T47D (cell line): ENCODE data around the gene EPC1.
A peak's percentile ranks its signal among the peaks of the same experiment; 100 is the strongest.

Experiments used
- DNase-seq, 2 experiments: peaks; one replicate each; pipeline versions ENCODE4 v3.0.0 to v3.0.0-alpha.2; 2011 to 2012; ENCODE audit warnings: low read depth in 1 of 2, low spot score in 1 of 2
- JUND ChIP-seq: IDR thresholded peaks from 2 replicates; pipeline ENCODE4 v1.6.1; 2012; ENCODE audit warnings: low read depth
- in situ Hi-C: cut with HindIII; loops from 2 replicates; pipeline ENCODE4 v1.10.0; 2016; ENCODE audit warnings: low sequenced_read_pairs, low pct_unique_long_range_greater_than_20kb

Gene EPC1

DNA sequence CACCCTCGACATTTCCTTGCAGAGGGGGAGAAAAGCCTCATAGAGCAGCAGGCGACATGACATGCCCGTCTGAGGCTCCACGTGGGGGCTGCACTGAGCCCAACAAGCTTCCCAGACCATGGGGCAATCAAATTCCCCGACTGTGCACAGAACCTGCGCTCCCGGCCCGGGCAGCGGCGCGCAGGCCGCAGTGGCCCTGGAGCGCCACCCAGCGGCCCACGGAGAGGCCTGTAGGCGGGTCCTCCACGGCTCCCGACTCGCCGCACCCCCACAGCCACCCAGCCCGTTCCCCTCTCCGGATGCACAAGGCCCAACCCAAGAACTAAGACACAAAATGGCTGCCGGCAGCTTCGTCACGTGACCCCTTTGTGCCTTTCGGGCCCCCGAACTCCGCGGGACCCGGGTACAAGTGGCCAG lies 816 bp downstream of the EPC1 start:
- DNase-seq = peak; percentile 94
- in situ Hi-C loops = no loop called here
- no peak for TF ChIP-seq JUND

GRCh38 chr10:32341596-32341995 lies 5.4 kb downstream of the EPC1 start:
- in situ Hi-C loops = no loop called here
- TF ChIP-seq JUND = no peak
- no peak for DNase-seq

GRCh38 chr10:32340596-32341180 lies 6.3 kb downstream of the EPC1 start:
- no peak for TF ChIP-seq JUND
- in situ Hi-C loops = no loop called here
- DNase-seq = no peak

- in situ Hi-C loops = no loop called here
- no peak for TF ChIP-seq JUND
- no peak for DNase-seq
Measured at GRCh38 chr10:32338262-32338661, 8.7 kb downstream of the EPC1 start.

GRCh38 chr10:32337350-32337749 lies 9.6 kb downstream of the EPC1 start:
- DNase-seq = no peak
- in situ Hi-C loops = no loop called here
- TF ChIP-seq JUND = no peak

- in situ Hi-C loops = no loop called here
- TF ChIP-seq JUND = no peak
- no peak for DNase-seq
Measured at GRCh38 chr10:32333849-32334248, 13.1 kb downstream of the EPC1 start.

DNA sequence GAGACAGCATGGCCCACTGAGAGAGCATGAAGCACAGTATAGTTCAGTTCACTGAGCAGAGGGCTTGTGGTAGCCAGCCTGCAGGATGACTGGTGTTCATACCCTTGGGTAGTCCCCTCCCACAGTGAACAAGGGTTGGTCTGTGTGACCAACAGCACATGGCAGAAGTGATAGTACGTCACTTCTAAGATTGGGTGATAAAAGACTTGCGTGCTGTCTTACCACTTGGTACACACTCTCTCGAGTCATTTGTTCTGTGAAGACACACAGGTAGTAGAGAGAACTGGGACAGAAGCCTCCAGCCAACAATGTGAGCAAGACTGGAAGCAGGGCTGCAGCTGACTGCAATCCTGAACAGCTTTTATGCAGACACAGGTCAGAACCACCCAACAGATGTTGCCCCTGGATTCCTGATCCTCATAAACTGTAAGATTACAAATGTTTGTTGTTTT lies 14.6 kb downstream of the EPC1 start:
- DNase-seq = peak in 1 of 2 experiments; percentile 33
- in situ Hi-C loops = no loop called here
- TF ChIP-seq JUND = no peak

DNA sequence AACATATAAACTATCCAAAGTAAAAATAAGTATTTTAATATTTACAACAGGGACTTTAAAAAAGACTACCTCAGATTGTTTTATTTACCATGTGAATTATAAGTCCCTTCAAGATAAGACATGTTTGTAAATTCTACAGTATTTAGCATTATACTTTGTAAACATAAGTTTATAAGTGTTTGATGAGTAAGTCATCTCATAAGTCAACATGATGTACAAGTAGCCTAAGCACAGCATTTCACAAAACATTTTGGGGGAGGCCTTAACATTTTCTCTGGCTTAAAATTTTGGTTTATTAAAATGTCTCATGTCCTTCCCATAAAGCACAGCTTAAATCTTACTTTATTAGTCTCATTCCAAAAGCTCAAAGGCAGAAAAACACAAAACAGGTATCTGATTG lies 15.4 kb downstream of the EPC1 start:
- TF ChIP-seq JUND = no peak
- in situ Hi-C loops = no loop called here
- no peak for DNase-seq

DNA sequence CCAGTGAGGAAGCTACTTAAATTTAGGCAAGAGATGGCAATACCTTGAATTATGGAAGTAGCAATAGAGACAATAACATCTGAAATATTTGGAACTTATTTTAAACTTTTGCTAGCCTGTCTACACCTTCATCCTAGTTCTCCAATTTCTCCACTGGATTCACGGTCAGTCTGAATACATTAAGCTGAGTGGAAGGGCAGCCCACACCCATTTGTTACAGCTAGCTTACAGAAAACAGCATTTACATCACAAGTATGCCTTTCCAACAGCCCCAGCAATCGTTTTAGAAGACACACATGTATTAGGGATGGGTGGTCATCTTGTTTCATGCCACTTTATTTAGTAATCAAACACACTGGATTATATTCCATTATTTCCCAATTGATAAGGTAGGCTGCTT lies 16.7 kb downstream of the EPC1 start:
- no peak for DNase-seq
- in situ Hi-C loops = no loop called here
- TF ChIP-seq JUND = no peak

DNA sequence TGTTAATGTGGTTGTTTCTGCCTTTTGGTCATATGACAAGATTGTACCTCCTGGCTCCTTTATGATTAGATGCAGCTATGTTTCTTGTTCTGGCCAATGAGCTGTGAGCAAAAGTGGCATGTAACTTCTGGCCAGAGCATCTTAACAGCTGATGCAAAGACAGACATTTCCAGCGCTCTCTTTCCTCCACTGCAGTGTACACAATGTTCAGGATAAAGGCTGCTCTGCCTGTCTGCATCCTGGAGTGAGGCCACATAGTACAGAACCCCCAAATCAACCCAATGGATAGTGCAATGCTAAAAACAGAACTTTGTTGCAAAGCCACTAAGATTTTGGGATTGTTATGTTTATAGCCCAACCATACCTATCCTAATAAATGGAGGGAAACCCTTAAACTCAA lies 17.9 kb downstream of the EPC1 start:
- in situ Hi-C loops = no loop called here
- no peak for DNase-seq
- no peak for TF ChIP-seq JUND

GRCh38 chr10:32328499-32328898 lies 18.5 kb downstream of the EPC1 start:
- in situ Hi-C loops = no loop called here
- no peak for DNase-seq
- no peak for TF ChIP-seq JUND

DNA sequence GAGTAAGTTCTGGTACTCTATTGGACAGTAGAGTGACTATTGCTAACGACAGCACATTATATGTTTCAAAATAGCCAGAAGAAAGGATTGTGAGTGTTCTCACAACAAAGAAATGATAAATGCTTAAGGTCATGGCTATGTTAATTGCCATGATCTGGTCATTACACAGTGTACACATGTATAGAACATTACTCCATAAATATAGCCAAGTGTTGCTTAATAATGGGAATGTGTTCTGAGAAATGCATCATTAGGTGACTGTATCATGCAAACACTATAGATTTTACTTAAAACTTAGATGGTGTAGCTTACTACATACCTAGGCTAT lies 19.6 kb downstream of the EPC1 start:
- DNase-seq = no peak
- in situ Hi-C loops = no loop called here
- no peak for TF ChIP-seq JUND

DNA sequence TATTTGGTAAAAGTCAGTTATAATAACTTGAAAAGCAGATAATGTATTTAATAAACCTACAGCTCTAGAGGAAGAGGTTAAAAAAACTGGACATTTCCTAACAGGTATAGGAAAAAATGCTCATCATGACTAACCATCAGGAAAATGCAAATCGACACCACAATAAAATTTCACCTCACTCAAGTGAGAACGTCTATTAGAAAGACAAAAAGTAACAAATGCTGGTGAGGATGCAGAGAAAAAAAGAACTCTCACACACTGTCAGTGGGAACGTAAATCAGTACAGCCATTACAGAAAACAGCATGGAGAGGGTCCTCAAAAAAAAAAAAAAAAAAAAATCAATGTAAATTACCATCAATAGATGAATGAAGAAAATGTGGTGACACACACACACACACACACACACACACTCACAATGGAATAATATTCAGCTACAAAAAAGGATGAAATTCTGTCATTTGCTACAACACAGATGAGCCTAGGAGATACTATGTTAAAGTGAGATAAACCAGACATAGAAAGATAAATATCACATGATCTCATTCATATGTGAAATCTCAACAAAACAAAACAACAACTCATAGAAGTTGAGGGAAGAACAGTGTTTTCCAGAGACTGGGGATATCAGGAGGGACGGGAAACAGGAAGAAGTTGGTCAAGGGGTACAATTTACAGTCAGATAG lies 20.1 kb downstream of the EPC1 start:
- no peak for DNase-seq
- TF ChIP-seq JUND = no peak
- in situ Hi-C loops = no loop called here

- no peak for DNase-seq
- in situ Hi-C loops = no loop called here
- no peak for TF ChIP-seq JUND
Measured at GRCh38 chr10:32326119-32326518, 20.8 kb downstream of the EPC1 start.
